ENCODE results near the gene ZMYND8.
"Not testable (repeated sequence)": the region's sequence is repeated elsewhere in the genome, so short reads cannot be mapped to it uniquely, and the experiment has no call there.

The ZMYND8 gene

DNA sequence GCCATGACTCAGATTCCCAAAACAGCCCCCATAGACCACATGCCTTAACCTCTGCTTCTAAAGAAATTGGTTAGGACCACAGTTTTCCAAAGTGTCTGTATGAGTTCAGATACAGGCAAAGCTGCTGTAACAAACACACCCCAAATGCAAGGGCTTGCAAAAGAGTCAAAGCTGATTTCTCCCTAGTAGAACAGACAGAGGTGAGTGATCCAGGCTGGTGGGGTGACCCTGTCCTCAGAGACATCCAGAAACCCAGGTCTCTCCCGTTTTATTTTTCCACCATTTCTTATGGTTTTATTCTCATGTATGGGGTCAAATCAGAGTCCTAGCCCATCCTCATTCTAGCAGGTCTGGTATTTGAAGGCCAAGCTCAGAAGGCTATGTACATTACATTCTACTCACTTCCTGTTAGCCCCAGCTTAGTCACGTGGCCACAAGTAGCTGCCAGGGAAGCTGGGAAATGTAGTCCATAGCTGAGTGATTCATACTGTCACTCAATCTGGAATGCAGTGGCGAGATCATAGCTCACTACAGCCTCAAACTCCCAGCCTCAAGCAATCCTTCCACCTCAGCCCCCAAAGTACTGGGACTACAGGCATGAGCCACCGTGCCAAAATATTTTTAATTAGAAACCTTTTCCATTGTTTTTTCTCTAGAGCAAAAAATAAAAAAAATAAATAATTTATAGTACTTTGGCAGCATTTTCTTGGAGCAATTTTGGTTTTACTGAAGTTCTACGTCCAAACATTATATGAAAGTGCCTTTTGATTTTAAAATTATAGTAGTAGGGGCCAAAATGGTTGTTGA is 175.2 kb downstream of the ZMYND8 start:
- TF ChIP-seq, protein P1, sequence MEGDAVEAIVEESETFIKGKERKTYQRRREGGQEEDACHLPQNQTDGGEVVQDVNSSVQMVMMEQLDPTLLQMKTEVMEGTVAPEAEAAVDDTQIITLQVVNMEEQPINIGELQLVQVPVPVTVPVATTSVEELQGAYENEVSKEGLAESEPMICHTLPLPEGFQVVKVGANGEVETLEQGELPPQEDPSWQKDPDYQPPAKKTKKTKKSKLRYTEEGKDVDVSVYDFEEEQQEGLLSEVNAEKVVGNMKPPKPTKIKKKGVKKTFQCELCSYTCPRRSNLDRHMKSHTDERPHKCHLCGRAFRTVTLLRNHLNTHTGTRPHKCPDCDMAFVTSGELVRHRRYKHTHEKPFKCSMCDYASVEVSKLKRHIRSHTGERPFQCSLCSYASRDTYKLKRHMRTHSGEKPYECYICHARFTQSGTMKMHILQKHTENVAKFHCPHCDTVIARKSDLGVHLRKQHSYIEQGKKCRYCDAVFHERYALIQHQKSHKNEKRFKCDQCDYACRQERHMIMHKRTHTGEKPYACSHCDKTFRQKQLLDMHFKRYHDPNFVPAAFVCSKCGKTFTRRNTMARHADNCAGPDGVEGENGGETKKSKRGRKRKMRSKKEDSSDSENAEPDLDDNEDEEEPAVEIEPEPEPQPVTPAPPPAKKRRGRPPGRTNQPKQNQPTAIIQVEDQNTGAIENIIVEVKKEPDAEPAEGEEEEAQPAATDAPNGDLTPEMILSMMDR (conservative IDR thresholded peaks at IDR 0.05; ENCODE audit: low read length): no peak
- DNase-seq (ENCODE audit: low read depth): peak; percentile 61
- no peak overlapping the region for H3K4me3 ChIP-seq (ENCODE audit: low read length)

- DNase-seq (ENCODE audit: low read depth): no peak
- H3K4me3 ChIP-seq (ENCODE audit: low read length): no peak overlapping the region
- TF ChIP-seq, protein P1 (conservative IDR thresholded peaks at IDR 0.05; ENCODE audit: low read length): no peak
Measured at GRCh38 chr20:47179267-47179666, 177.2 kb downstream of the ZMYND8 start.

DNA sequence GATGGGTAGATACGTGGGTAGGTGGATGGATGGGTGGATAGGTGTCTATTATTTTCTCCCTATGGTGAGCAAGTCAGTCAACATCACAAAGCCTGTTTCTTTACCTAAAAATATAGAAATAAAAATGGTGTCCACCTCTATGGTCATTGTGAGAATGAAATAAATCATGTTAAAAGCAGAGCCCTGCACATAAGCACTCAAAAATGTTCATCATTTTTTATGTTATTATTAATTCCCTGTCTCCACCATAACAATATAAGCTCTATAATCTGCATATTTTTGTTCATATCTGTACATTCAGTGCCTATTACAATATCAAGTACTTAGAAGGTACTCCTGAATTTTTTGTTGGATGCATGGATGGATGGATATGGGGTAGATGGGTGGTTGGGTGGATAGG is 177.6 kb downstream of the ZMYND8 start:
- no peak overlapping the region for H3K4me3 ChIP-seq (ENCODE audit: low read length)
- no peak for DNase-seq (ENCODE audit: low read depth)
- TF ChIP-seq, protein P1 (conservative IDR thresholded peaks at IDR 0.05; ENCODE audit: low read length): no peak

GRCh38 chr20:47178277-47178676 is 178.2 kb downstream of the ZMYND8 start:
- no peak for DNase-seq (ENCODE audit: low read depth)
- no peak overlapping the region for H3K4me3 ChIP-seq (ENCODE audit: low read length)

DNA sequence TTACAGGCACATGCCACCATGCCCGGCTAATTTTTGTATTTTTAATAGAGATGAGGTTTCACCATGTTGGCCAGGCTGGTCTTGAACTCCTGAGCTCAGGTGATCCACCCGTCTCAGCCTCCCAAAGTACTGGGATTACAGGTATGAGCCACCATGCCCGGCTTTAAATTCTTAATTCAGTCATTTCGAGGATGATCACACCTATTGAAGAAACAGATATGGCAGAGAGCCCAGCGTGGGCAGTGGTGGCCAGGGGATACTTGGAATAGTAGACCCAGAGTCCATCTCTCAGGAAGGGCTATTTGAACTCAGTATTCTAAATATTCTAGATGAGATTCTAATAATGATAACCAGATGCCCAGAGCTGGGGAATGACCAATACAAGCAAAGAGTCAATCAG is 180.3 kb downstream of the ZMYND8 start:
- not testable (repeated sequence) for DNase-seq (ENCODE audit: low read depth); H3K4me3 ChIP-seq (ENCODE audit: low read length)

More at GRCh38 chr20:47178277-47178676, 178.2 kb downstream of the ZMYND8 start:
- TF ChIP-seq, protein P1 (conservative IDR thresholded peaks at IDR 0.05; ENCODE audit: low read length): no peak

DNA sequence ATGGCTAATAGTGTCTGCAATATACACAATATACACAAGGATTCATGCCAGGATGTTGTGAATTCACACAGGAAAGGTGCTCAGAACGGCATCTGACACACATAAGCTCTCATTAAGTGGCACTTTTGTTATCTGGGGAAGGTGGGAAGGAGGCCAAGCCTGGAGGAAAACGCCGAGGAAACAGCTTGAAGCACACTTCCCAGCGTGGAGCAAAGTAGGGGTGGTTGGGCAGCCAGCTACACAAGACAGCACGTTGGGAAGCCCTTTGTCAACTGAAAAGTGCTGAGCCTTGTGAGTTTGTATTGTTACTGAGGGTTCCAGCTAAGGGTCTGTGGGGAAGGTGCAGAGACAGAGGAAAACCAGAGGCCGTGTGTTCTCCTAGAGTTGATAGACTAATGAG is 181.0 kb downstream of the ZMYND8 start:
- TF ChIP-seq, protein P1 (conservative IDR thresholded peaks at IDR 0.05; ENCODE audit: low read length): no peak
- no peak overlapping the region for H3K4me3 ChIP-seq (ENCODE audit: low read length)
- DNase-seq (ENCODE audit: low read depth): no peak

- no peak overlapping the region for H3K4me3 ChIP-seq (ENCODE audit: low read length)
- DNase-seq (ENCODE audit: low read depth): no peak
- TF ChIP-seq, protein P1 (conservative IDR thresholded peaks at IDR 0.05; ENCODE audit: low read length): no peak
Measured at GRCh38 chr20:47174456-47175243, 181.8 kb downstream of the ZMYND8 start.
